ENCODE measurements around the gene BMP8A. TPM values are rescaled to one million over a fixed set of nuclear protein-coding genes. Genes with fewer than 3 reads are reported as not detected.
"Not testable (repeated sequence)": the region's sequence is repeated elsewhere in the genome, so short reads cannot be mapped to it uniquely, and the experiment has no call there.

Gene BMP8A
- total RNA-seq, 2 experiments from 2014 or later: 0.16 TPM; not detected in 1

- Mint-ChIP-seq H3K27ac (peak overlapping the region; percentile 30), H3K4me3 (no peak overlapping the region), H3K9me3 (ENCODE audit: insufficient read depth) (no peaks in the 10 kb centered on the region), H3K4me1 (ENCODE audit: low read depth) (no peaks in the 10 kb centered on the region), H3K27me3 (ENCODE audit: low read depth) (no peaks in the 10 kb centered on the region), H3K36me3 (ENCODE audit: low read depth) (peaks cover 61% of the 10 kb centered on the region)
- ChIA-PET CTCF (interaction anchor here (1.0 kb wide), 1 partner anchor 68 kb away, joined by 3 read pairs; no protein-coding TSS in a partner anchor), POLR2A (no interaction called here)
- ATAC-seq (no peak), DNase-seq (no peak)
Observed at GRCh38 chr1:39466413-39467107, 24.9 kb upstream of the BMP8A start.

- POLR2A ChIA-PET; H3K9me3 Mint-ChIP-seq (ENCODE audit: insufficient read depth); H3K4me3 Mint-ChIP-seq; ATAC-seq; H3K27me3 Mint-ChIP-seq (ENCODE audit: low read depth); DNase-seq; H3K4me1 Mint-ChIP-seq (ENCODE audit: low read depth): not testable (repeated sequence)
- Mint-ChIP-seq H3K36me3 (ENCODE audit: low read depth) (peaks cover 59% of the 10 kb centered on the region), H3K27ac (peak overlapping the region; percentile 46)
- CTCF ChIA-PET: interaction anchor here (1.0 kb wide), 1 partner anchor 67 kb away, joined by 3 read pairs; no protein-coding TSS in a partner anchor
Observed at GRCh38 chr1:39467108-39467720, 24.2 kb upstream of the BMP8A start.

GRCh38 chr1:39469150-39469549 lies 22.3 kb upstream of the BMP8A start:
- ChIA-PET CTCF (no interaction called here), POLR2A (no interaction called here)
- H3K27me3 Mint-ChIP-seq (ENCODE audit: low read depth): no peaks in the 10 kb centered on the region
- no peak for ATAC-seq
- H3K36me3 Mint-ChIP-seq (ENCODE audit: low read depth): peaks cover 56% of the 10 kb centered on the region
- H3K27ac Mint-ChIP-seq: no peak overlapping the region
- no peak for DNase-seq
- no peak overlapping the region for H3K4me3 Mint-ChIP-seq
- no peaks in the 10 kb centered on the region for H3K9me3 Mint-ChIP-seq (ENCODE audit: insufficient read depth)
- H3K4me1 Mint-ChIP-seq (ENCODE audit: low read depth): no peaks in the 10 kb centered on the region

DNA sequence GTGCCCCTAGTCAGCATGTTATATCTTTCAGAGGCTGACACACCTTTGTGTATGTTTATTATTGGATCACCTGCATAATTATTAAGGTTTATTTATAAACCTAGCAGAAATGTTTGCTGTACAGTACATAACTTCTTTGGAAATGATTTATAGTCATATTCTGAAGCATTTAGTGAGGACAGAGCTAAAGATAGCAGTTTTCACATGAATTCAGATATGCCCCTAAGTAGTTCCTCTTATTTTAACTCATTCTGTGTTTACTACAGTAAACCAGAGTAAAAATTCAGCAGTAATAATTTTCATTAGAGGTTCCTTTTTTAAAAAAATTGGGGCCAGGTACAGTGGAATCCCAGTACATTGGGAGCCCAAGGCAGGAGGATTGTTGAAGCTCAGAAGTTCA lies 21.4 kb upstream of the BMP8A start:
- ChIA-PET CTCF (interaction anchor here (2.0 kb wide), 1 partner anchor 68 kb away, joined by 8 read pairs; no protein-coding TSS in a partner anchor), POLR2A (no interaction called here)
- H3K4me3 Mint-ChIP-seq: no peak overlapping the region
- no peak overlapping the region for H3K27ac Mint-ChIP-seq
- no peak for DNase-seq
- no peaks in the 10 kb centered on the region for H3K4me1 Mint-ChIP-seq (ENCODE audit: low read depth)
- ATAC-seq: no peak
- no peaks in the 10 kb centered on the region for H3K27me3 Mint-ChIP-seq (ENCODE audit: low read depth)
- peaks cover 51% of the 10 kb centered on the region for H3K36me3 Mint-ChIP-seq (ENCODE audit: low read depth)
- no peaks in the 10 kb centered on the region for H3K9me3 Mint-ChIP-seq (ENCODE audit: insufficient read depth)

DNA sequence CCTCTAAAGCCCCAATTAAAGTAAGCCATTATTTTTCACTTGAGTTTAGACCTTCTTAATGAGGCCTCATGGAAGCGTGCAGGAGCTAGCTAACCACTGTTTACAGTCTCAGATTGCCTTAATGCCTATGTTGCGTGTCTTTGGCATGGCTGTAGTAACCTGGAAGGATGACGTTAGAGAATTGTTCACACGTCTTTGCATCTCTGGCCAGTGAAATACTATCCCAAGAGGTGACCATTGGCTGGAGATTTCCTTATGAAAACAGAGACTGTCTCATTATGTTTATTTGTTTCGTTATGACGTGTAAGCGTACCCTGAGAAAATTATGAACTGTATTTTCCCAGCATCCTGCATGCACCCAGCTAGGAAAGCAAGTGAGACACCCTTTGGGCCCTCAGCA lies 18.6 kb upstream of the BMP8A start:
- Mint-ChIP-seq H3K9me3 (ENCODE audit: insufficient read depth) (no peaks in the 10 kb centered on the region), H3K4me3 (no peak overlapping the region), H3K27ac (no peak overlapping the region), H3K4me1 (ENCODE audit: low read depth) (no peaks in the 10 kb centered on the region), H3K36me3 (ENCODE audit: low read depth) (peaks cover 41% of the 10 kb centered on the region), H3K27me3 (ENCODE audit: low read depth) (no peaks in the 10 kb centered on the region)
- ATAC-seq (no peak), DNase-seq (no peak)
- ChIA-PET POLR2A (no interaction called here), CTCF (interaction anchor here (2.1 kb wide), 1 partner anchor 62 kb away, joined by 7 read pairs; no protein-coding TSS in a partner anchor)

GRCh38 chr1:39473324-39473723 lies 18.1 kb upstream of the BMP8A start:
- no peak overlapping the region for H3K4me3 Mint-ChIP-seq
- POLR2A ChIA-PET: no interaction called here
- CTCF ChIA-PET: no interaction called here
- ATAC-seq (no peak), DNase-seq (no peak)
- peaks cover 43% of the 10 kb centered on the region for H3K36me3 Mint-ChIP-seq (ENCODE audit: low read depth)
- H3K27ac Mint-ChIP-seq: no peak overlapping the region
- H3K9me3 Mint-ChIP-seq (ENCODE audit: insufficient read depth): no peaks in the 10 kb centered on the region
- H3K27me3 Mint-ChIP-seq (ENCODE audit: low read depth): no peaks in the 10 kb centered on the region
- no peaks in the 10 kb centered on the region for H3K4me1 Mint-ChIP-seq (ENCODE audit: low read depth)

GRCh38 chr1:39474810-39475209 lies 16.6 kb upstream of the BMP8A start:
- ChIA-PET POLR2A (no interaction called here), CTCF (interaction anchor here (1.4 kb wide), 1 partner anchor 15 kb away, joined by 3 read pairs; no protein-coding TSS in a partner anchor)
- DNase-seq: no peak
- Mint-ChIP-seq H3K9me3 (ENCODE audit: insufficient read depth) (no peaks in the 10 kb centered on the region), H3K4me3 (no peak overlapping the region), H3K4me1 (ENCODE audit: low read depth) (no peaks in the 10 kb centered on the region), H3K27me3 (ENCODE audit: low read depth) (no peaks in the 10 kb centered on the region), H3K27ac (no peak overlapping the region), H3K36me3 (ENCODE audit: low read depth) (peaks cover 43% of the 10 kb centered on the region)
- ATAC-seq: no peak

- H3K4me1 Mint-ChIP-seq (ENCODE audit: low read depth); H3K9me3 Mint-ChIP-seq (ENCODE audit: insufficient read depth); H3K27me3 Mint-ChIP-seq (ENCODE audit: low read depth); ATAC-seq; H3K27ac Mint-ChIP-seq; POLR2A ChIA-PET; DNase-seq; H3K4me3 Mint-ChIP-seq: not testable (repeated sequence)
- CTCF ChIA-PET: interaction anchor here (1.4 kb wide), 1 partner anchor 16 kb away, joined by 3 read pairs; no protein-coding TSS in a partner anchor
- peaks cover 47% of the 10 kb centered on the region for H3K36me3 Mint-ChIP-seq (ENCODE audit: low read depth)
Observed at GRCh38 chr1:39475551-39475950, 15.9 kb upstream of the BMP8A start.

DNA sequence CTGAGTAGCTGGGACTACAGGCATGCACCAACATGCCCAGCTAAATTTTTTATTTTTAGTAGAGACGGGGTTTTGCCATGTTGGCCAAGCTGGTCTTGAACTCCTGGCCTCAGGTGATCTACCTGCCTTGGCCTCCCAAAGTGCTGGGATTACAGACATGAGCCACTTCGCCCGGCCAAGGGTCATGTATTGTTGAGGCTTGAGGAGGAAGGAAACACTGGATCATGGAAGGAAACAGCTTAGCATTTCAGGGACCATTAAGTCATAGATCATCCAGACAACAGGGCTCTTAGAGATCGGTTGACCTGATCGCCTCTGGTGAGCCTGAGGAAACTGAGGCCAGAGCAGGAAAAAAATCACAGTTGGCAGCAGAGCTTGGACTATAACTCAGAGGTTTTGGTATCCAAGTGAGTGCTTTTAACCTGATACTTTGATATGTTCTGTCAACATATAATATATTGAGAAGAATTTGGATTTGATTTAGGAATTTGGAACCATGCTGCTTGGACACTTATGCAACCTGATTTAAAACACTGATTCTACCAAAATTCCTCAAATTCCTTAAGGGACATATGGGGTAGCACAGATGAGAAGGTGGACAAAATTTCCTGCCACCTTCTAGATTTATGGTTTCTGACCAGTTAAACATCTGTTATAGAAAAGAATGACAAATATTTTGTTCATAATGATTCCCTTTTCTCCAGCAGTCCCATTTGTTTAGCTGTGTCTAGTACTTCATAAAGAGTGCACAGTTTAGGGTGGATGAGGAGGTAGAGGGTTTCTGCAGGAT lies 13.1 kb upstream of the BMP8A start:
- Mint-ChIP-seq H3K9me3 (ENCODE audit: insufficient read depth) (no peaks in the 10 kb centered on the region), H3K27ac (peak overlapping the region; percentile 28), H3K4me3 (no peak overlapping the region), H3K4me1 (ENCODE audit: low read depth) (no peaks in the 10 kb centered on the region), H3K36me3 (ENCODE audit: low read depth) (peaks cover 49% of the 10 kb centered on the region), H3K27me3 (ENCODE audit: low read depth) (no peaks in the 10 kb centered on the region)
- CTCF ChIA-PET: no interaction called here
- POLR2A ChIA-PET: no interaction called here
- DNase-seq: no peak
- no peak for ATAC-seq

- ATAC-seq (no peak), DNase-seq (no peak)
- Mint-ChIP-seq H3K4me3 (no peak overlapping the region), H3K27me3 (ENCODE audit: low read depth) (no peaks in the 10 kb centered on the region), H3K27ac (no peak overlapping the region), H3K4me1 (ENCODE audit: low read depth) (no peaks in the 10 kb centered on the region), H3K9me3 (ENCODE audit: insufficient read depth) (no peaks in the 10 kb centered on the region), H3K36me3 (ENCODE audit: low read depth) (peaks cover 57% of the 10 kb centered on the region)
- POLR2A ChIA-PET: interaction anchor here (0.6 to 0.7 kb wide), 2 partner anchors 10 to 856 kb away, joined by 3 read pairs; no protein-coding TSS in a partner anchor
- CTCF ChIA-PET: interaction anchor here (0.6 to 2.2 kb wide), 2 partner anchors 11 to 58 kb away, joined by 3 to 9 read pairs; no protein-coding TSS in a partner anchor
Observed at GRCh38 chr1:39481289-39481688, 10.1 kb upstream of the BMP8A start.

GRCh38 chr1:39483276-39483675 lies 8.2 kb upstream of the BMP8A start:
- POLR2A ChIA-PET: no interaction called here
- H3K27ac Mint-ChIP-seq: peak overlapping the region; percentile 5
- no peak for ATAC-seq

GRCh38 chr1:39484564-39484963 lies 6.9 kb upstream of the BMP8A start:
- H3K36me3 Mint-ChIP-seq (ENCODE audit: low read depth): peaks cover 55% of the 10 kb centered on the region
- H3K4me1 Mint-ChIP-seq (ENCODE audit: low read depth): no peaks in the 10 kb centered on the region
- DNase-seq (no peak), ATAC-seq (no peak)
- POLR2A ChIA-PET: no interaction called here
- no peaks in the 10 kb centered on the region for H3K9me3 Mint-ChIP-seq (ENCODE audit: insufficient read depth)
- H3K4me3 Mint-ChIP-seq: no peak overlapping the region
- H3K27ac Mint-ChIP-seq: no peak overlapping the region
- CTCF ChIA-PET: interaction anchor here (1.1 kb wide), 1 partner anchor 55 kb away, joined by 3 read pairs; no protein-coding TSS in a partner anchor
- H3K27me3 Mint-ChIP-seq (ENCODE audit: low read depth): no peaks in the 10 kb centered on the region

More at GRCh38 chr1:39483276-39483675, 8.2 kb upstream of the BMP8A start:
- peaks cover 62% of the 10 kb centered on the region for H3K36me3 Mint-ChIP-seq (ENCODE audit: low read depth)
- CTCF ChIA-PET: no interaction called here
- H3K9me3 Mint-ChIP-seq (ENCODE audit: insufficient read depth): no peaks in the 10 kb centered on the region
- no peaks in the 10 kb centered on the region for H3K27me3 Mint-ChIP-seq (ENCODE audit: low read depth)
- no peak for DNase-seq
- no peaks in the 10 kb centered on the region for H3K4me1 Mint-ChIP-seq (ENCODE audit: low read depth)
- H3K4me3 Mint-ChIP-seq: no peak overlapping the region

All from activated CD8-positive, alpha-beta T cell treated with anti-CD3 and anti-CD28 coated beads, Interleukin-2, amount 10 ng/mL, durations not matched to agents 7 days and 5 days (primary cell).